OCI-LY3 (cell line): ENCODE data around the gene HM13.

Experiments
- CTCF ChIP-seq: fragments of 200-600, 300-600 bp; sonication (generic); IDR thresholded peaks from 2 replicates; pipeline ENCODE4 v1.5.1; 2014; ENCODE audit warnings: antibody characterized with exemption, low read length, low read depth
- EZH2phosphoT487 ChIP-seq: fragments of 200-600 bp; shearing (Covaris generic); IDR thresholded peaks from 2 replicates; pipeline ENCODE4 v1.6.1; 2018; ENCODE audit warnings: antibody characterized with exemption, mixed run types, low read depth

GRCh38 chr20:31474758-31475427 lies 39.3 kb upstream of the HM13 start, which contains the start of the genes DEFB124 and REM1:
- TF ChIP-seq CTCF, result no peak
- no peak for TF ChIP-seq EZH2phosphoT487
